Adrenal gland (tissue), 12 donors: Measurements from ENCODE around the gene ARMC2. TPM values are rescaled to one million over a fixed set of nuclear protein-coding genes. Genes with fewer than 3 reads are reported as not detected.
A peak's percentile ranks its signal among the peaks of the same experiment; 100 is the strongest.

ENCODE experiments used
- DNase-seq, 7 donors: peaks; one replicate each; pipeline ENCODE4 v3.0.0-alpha.2; 2019 to 2020
- H3K27ac ChIP-seq, 5 donors: fragments of 200-600 bp; sonication (generic) in 4 of 5; 1 replicate in 3 of 5; 2 replicates in 2 of 5; pipeline versions ENCODE4 v1.5.1 to v1.8.0; 2016 to 2020; ENCODE audit warnings: mild to moderate bottlenecking in 1 of 5
- H3K27me3 ChIP-seq: fragments of 200-600 bp; 2 replicates; pipeline ENCODE4 v1.8.0; 2021
- H3K36me3 ChIP-seq, 2 donors: fragments of 200-600 bp; replicated peaks in 1 of 2; 1 replicate in 1 of 2; 2 replicates in 1 of 2; pipeline versions ENCODE4 v1.5.1 to v1.8.0; 2018 to 2022
- H3K4me1 ChIP-seq, 2 donors: fragments of 200-600 bp; replicated peaks in 1 of 2; 1 replicate in 1 of 2; 2 replicates in 1 of 2; pipeline versions ENCODE4 v1.5.1 to v1.8.0; 2018 to 2021
- H3K4me3 ChIP-seq, 4 donors: fragments of 200-600 bp; sonication (generic) in 3 of 4; one replicate each; pipeline ENCODE4 v1.5.1; 2016 to 2018
- H3K9me3 ChIP-seq, 3 donors: fragments of 200-600 bp; sonication (generic) in 1 of 3; replicated peaks in 1 of 3; 1 replicate in 2 of 3; 2 replicates in 1 of 3; pipeline versions ENCODE4 v1.5.1 to v1.8.0; 2016 to 2021
- POLR2A ChIP-seq, 2 donors: fragments of 450-650 bp; IDR thresholded peaks; one replicate each; pipeline ENCODE4 v1.6.1; 2017; ENCODE audit warnings: antibody characterized with exemption in 2 of 2, mild to moderate bottlenecking in 2 of 2, moderate library complexity in 1 of 2
- WGBS, 4 donors: extraction: QIAGEN DNeasy Blood & Tissue Kit in 2 of 4; methylation state at CpG; one replicate each; pipeline versions ENCODE4 v1.1.5 to v1.1.7; 2013 to 2017; 5-methylcytosine and 5-hydroxymethylcytosine counted together
- intact Hi-C, 2 donors: fragments of 100-400 bp; cut with DNase I; formaldehyde crosslinking; loops; one replicate each; pipeline versions ENCODE4 v1.14.1 to v1.15.0; 2022 to 2023
- polyA plus RNA-seq, 3 donors: library from polyadenylated mRNA; stranded (reverse); fragments of 200-250 nt in 2 of 3; fragments of 350-450 nt in 1 of 3; fragmentation: Illumina TruSeq in 1 of 3; extraction: RNeasy Lipid Tissue Mini Kit (QIAGEN cat#74804) in 1 of 3; gene quantifications; one replicate each; pipeline ENCODE4 v1.2.3, GENCODE V29; 2013 to 2014
- total RNA-seq, 9 donors: library from RNA; depleted of rRNA in 4 of 9; stranded (reverse); fragments of >200 nt in 4 of 9; fragments of 120-200 nt in 1 of 9; fragmentation: NEBNext Ultra II Directional in 1 of 9; extraction: Animal tissue kit (Norgen Biotek cat#: 25700) in 1 of 9; gene quantifications; one replicate each; pipeline versions ENCODE4 v1.1.0 to v1.2.4, GENCODE V29; 2013 to 2023
- TF ChIP-seq, protein P1 (sequence below), 6 experiments: fragments of 450-650 bp in 4 of 6; fragments of 200-600 bp in 2 of 6; sonication (generic) in 1 of 6; IDR thresholded peaks; 1 replicate in 5 of 6; 2 replicates in 1 of 6; pipeline versions ENCODE4 v1.5.1 to v1.8.0; 2016 to 2021; ENCODE audit warnings: antibody characterized with exemption in 6 of 6, mild to moderate bottlenecking in 2 of 6, moderate library complexity in 1 of 6
- donor health status: healthy with polysubstance abuse.
- donor health status: Bipolar disorder and iron deficiency.
- donor health status: DM: yes; HTN: yes; CAD: no.
- donor health status: DM: no; HTN: no; CAD: no.
- donor health status: DM: no; HTN: no; CAD: no.
- donor health status: DM: yes; HTN: yes; CAD: no.

The ARMC2 gene
- total and polyA plus RNA-seq, 12 donors = 2.1 to 7.8 (median 6.4) TPM

DNA sequence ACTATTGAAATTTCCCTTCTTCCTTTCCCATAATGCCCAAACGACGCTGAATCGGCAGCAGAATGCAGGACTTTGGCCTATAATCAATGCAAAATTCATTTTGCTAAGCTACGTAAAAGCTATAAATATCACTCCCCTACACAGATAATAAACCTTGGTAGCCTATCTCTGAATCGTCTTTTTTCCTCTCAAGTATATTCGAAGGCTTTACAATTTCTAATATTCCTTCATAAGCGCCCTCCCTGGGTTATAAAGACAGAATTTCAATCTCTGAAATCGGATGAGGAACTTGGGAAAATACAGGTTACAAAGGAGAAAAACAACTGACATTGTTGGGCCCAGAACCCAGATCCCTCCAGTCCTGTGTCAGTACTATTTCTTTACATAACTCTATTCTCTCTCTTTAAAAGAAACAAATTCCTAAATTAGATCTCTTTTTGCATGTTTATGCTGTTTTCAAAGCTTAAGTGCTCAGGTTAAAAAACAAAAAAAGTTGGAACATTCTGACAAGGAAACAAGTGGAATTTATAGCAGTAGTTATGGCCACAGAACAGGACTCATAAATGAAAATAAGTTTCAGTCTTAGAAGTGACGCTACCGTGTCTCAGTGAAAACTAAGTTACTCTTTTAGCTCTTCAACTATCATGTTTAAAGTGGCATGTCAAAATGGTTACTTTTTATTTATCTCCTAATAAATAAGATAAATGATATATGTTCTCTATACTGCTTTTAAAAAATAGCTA lies 161.9 kb downstream of the ARMC2 start:
- WGBS, 4 donors = 7 to 15% (median 12%) methylated on average over 10 of the region's 10 CpGs
- Histone ChIP-seq H3K4me1 (peaks cover 6 to 45% of the 10 kb centered on the region in 2 donors), H3K27ac (peak overlapping the region; percentile 68 to 99 (median 95)), H3K36me3 (no peaks in the 10 kb centered on the region), H3K4me3 (peak overlapping the region in 3 of 4 donors; percentile 41 to 96 (median 55)), H3K27me3 (no peaks in the 10 kb centered on the region), H3K9me3 (no peaks in the 10 kb centered on the region)
- intact Hi-C loops = loop anchor here (10.0 kb wide), 2 partner anchors 55 to 65 kb away; no protein-coding TSS in a partner anchor
- no peak for TF ChIP-seq POLR2A (IDR thresholded peaks at IDR 0.05)
- TF ChIP-seq, protein P1, sequence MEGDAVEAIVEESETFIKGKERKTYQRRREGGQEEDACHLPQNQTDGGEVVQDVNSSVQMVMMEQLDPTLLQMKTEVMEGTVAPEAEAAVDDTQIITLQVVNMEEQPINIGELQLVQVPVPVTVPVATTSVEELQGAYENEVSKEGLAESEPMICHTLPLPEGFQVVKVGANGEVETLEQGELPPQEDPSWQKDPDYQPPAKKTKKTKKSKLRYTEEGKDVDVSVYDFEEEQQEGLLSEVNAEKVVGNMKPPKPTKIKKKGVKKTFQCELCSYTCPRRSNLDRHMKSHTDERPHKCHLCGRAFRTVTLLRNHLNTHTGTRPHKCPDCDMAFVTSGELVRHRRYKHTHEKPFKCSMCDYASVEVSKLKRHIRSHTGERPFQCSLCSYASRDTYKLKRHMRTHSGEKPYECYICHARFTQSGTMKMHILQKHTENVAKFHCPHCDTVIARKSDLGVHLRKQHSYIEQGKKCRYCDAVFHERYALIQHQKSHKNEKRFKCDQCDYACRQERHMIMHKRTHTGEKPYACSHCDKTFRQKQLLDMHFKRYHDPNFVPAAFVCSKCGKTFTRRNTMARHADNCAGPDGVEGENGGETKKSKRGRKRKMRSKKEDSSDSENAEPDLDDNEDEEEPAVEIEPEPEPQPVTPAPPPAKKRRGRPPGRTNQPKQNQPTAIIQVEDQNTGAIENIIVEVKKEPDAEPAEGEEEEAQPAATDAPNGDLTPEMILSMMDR (IDR thresholded peaks at IDR 0.05) = no peak
- DNase-seq = no peak

DNA sequence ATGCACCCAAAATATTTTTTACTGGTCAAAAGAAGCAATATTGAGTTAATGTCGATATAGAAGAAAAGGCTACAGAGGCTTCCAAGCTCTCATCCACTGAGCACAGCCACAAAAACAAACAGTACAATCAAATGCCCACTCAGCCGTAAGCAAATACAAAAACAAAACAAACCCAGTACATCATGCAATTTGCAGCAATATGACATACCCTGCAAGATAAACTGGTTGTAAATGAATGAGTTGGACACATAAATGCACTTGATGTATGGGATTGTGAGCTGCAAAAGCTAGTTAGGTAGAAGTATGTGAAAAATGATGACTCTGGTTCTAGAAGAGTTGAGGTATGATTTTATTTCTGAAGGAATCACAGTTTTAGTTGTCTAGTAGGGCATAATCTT lies 162.5 kb downstream of the ARMC2 start:
- no peak overlapping the region for H3K4me3 ChIP-seq
- no peak for DNase-seq
- peaks cover 6 to 48% of the 10 kb centered on the region in 2 donors for H3K4me1 ChIP-seq
- H3K36me3 ChIP-seq = no peaks in the 10 kb centered on the region
- TF ChIP-seq, protein P1 (IDR thresholded peaks at IDR 0.05) = no peak
- no peak for TF ChIP-seq POLR2A (IDR thresholded peaks at IDR 0.05)
- no peaks in the 10 kb centered on the region for H3K27me3 ChIP-seq
- WGBS, 4 donors = 58 to 70% (median 67%) methylated on average over 2 of the region's 2 CpGs
- H3K27ac ChIP-seq = peak overlapping the region in 3 of 5 donors; percentile 93 to 99 (median 98)
- no peaks in the 10 kb centered on the region for H3K9me3 ChIP-seq
- intact Hi-C loops = no loop called here

DNA sequence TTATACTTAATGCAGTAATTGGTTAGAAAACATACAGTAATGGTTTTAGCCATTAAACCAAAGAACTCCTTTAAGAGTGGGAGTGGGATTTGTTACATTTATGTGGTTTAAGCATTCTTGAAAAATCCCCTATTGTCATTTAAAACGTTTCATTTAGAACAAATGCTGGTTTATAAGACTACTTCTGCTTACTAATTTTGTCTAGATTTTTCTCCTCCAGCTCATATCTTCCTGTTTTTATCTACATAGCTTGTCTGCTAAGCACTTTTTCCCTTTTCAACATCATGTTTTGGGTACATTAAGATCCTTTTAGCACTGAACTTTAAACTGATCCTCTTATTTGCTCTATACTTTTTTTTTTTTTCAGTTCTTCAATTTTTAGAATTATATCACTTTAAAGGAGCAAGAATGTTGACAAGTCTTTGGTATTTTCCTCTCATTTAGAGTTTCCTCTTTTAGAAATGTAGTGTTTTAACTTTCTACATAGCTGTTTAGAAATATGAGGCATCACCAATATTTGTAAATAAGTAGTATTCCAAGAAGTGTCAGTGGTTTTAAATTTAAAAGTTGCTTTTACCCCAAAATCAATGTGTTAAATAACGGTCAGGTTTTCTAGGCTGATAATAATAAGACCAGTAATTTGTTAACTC lies 165.6 kb downstream of the ARMC2 start:
- Histone ChIP-seq H3K4me3 (no peak overlapping the region), H3K27me3 (no peaks in the 10 kb centered on the region), H3K36me3 (no peaks in the 10 kb centered on the region), H3K9me3 (no peaks in the 10 kb centered on the region), H3K4me1 (peaks cover 6 to 34% of the 10 kb centered on the region in 2 donors), H3K27ac (peak overlapping the region in 3 of 5 donors; percentile 12 to 71 (median 39))
- TF ChIP-seq, protein P1 (IDR thresholded peaks at IDR 0.05) = no peak
- no peak for TF ChIP-seq POLR2A (IDR thresholded peaks at IDR 0.05)
- intact Hi-C loops = no loop called here
- no peak for DNase-seq
- whole genome bisulfite sequencing, 4 donors = 47 to 51% (median 49%) methylated on average over 2 of the region's 2 CpGs

DNA sequence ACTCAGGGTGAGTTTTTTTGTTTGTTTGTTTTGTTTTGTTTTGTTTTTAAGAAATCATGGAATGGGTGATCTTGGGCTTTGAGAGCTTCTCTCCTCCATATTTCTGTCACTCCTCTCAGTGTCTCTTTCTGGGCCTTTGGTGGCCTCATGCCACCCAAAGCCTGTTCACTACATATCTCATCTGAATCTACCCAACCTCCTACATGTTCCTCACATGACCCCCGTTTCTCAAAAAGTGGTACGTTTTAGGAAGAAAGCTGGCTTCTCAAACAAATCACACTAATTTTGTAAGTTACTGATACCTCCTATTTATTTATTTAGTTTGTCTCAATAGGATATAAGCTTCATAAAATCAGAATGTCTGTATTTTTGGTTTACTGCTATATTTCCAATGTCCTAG lies 166.4 kb downstream of the ARMC2 start:
- no peak for TF ChIP-seq POLR2A (IDR thresholded peaks at IDR 0.05)
- TF ChIP-seq, protein P1 (IDR thresholded peaks at IDR 0.05) = no peak
- H3K36me3 ChIP-seq = no peaks in the 10 kb centered on the region
- H3K4me1 ChIP-seq = peaks cover 11 to 35% of the 10 kb centered on the region in 2 donors
- no peak for DNase-seq
- H3K27ac ChIP-seq = peak overlapping the region in 2 of 5 donors; percentile 39 to 60
- H3K4me3 ChIP-seq = no peak overlapping the region
- H3K27me3 ChIP-seq = no peaks in the 10 kb centered on the region
- intact Hi-C loops = no loop called here
- H3K9me3 ChIP-seq = no peaks in the 10 kb centered on the region
- WGBS, 4 donors = 57 to 87% (median 77%) methylated on average over 2 of the region's 2 CpGs
